Posterior vena cava (tissue), 2 donors: ENCODE measurements around the gene PLXNA4. TPM values are rescaled to one million over a fixed set of nuclear protein-coding genes. Genes with fewer than 3 reads are reported as not detected.

Experiments used
- DNase-seq: peaks from one replicate; pipeline ENCODE4 v3.0.0-alpha.2; 2020; ENCODE audit warnings: low spot score
- intact Hi-C, 2 donors: fragments of 100-400 bp; cut with DNase I; formaldehyde crosslinking; loops; one replicate each; pipeline versions ENCODE4 v1.14.1 to v1.14.2; 2022 to 2023
- total RNA-seq, 2 donors: library from RNA; stranded (reverse); fragmentation: NEBNext Ultra II Directional; extraction: Animal tissue kit (Norgen Biotek cat#: 25700); gene quantifications; one replicate each; pipeline ENCODE4 v1.2.1, GENCODE V29; 2021
- donor health status: DM: yes; HTN: yes; CAD: no.
- donor health status: DM: yes; HTN: yes; CAD: no.

PLXNA4 gene
- total RNA-seq, 2 donors from 2014 or later, result 24.9 to 61.2 TPM

- DNase-seq, result no peak
- intact Hi-C loops, result no loop called here
Measured at GRCh38 chr7:132367004-132367403, 209.3 kb downstream of the PLXNA4 start.

- no peak for DNase-seq
- intact Hi-C loops, result no loop called here
Measured at GRCh38 chr7:132364226-132364625, 212.0 kb downstream of the PLXNA4 start.

- DNase-seq, result no peak
- intact Hi-C loops, result no loop called here
Measured at GRCh38 chr7:132362059-132362458, 214.2 kb downstream of the PLXNA4 start.

GRCh38 chr7:132361146-132361545 lies 215.1 kb downstream of the PLXNA4 start:
- intact Hi-C loops, result no loop called here
- no peak for DNase-seq

GRCh38 chr7:132359743-132360142 lies 216.5 kb downstream of the PLXNA4 start:
- no peak for DNase-seq
- intact Hi-C loops, result no loop called here

GRCh38 chr7:132355048-132355447 lies 221.2 kb downstream of the PLXNA4 start:
- DNase-seq, result no peak
- intact Hi-C loops, result no loop called here

- intact Hi-C loops, result no loop called here
- no peak for DNase-seq
Measured at GRCh38 chr7:132354527-132354926, 221.7 kb downstream of the PLXNA4 start.

GRCh38 chr7:132353936-132354335 lies 222.3 kb downstream of the PLXNA4 start:
- intact Hi-C loops, result no loop called here

GRCh38 chr7:132352800-132353199 lies 223.5 kb downstream of the PLXNA4 start:
- DNase-seq, result no peak
- intact Hi-C loops, result no loop called here

More at GRCh38 chr7:132353936-132354335, 222.3 kb downstream of the PLXNA4 start:
- DNase-seq, result no peak

GRCh38 chr7:132351954-132352499 lies 224.2 kb downstream of the PLXNA4 start:
- intact Hi-C loops, result no loop called here
- no peak for DNase-seq

- DNase-seq, result no peak
- intact Hi-C loops, result no loop called here
Measured at GRCh38 chr7:132350741-132351140, 225.5 kb downstream of the PLXNA4 start.

- intact Hi-C loops, result no loop called here
- DNase-seq, result no peak
Measured at GRCh38 chr7:132349075-132349474, 227.2 kb downstream of the PLXNA4 start.

GRCh38 chr7:132348341-132348740 lies 227.9 kb downstream of the PLXNA4 start:
- no peak for DNase-seq
- intact Hi-C loops, result no loop called here

GRCh38 chr7:132347858-132348257 lies 228.4 kb downstream of the PLXNA4 start:
- intact Hi-C loops, result no loop called here
- no peak for DNase-seq

GRCh38 chr7:132347123-132347522 lies 229.1 kb downstream of the PLXNA4 start:
- intact Hi-C loops, result no loop called here
- no peak for DNase-seq

GRCh38 chr7:132345543-132346129 lies 230.6 kb downstream of the PLXNA4 start:
- intact Hi-C loops, result no loop called here
- DNase-seq, result no peak

- no peak for DNase-seq
- intact Hi-C loops, result no loop called here
Measured at GRCh38 chr7:132345030-132345429, 231.2 kb downstream of the PLXNA4 start.

- intact Hi-C loops, result no loop called here
- no peak for DNase-seq
Measured at GRCh38 chr7:132343199-132343598, 233.1 kb downstream of the PLXNA4 start.

- no peak for DNase-seq
- intact Hi-C loops, result loop anchor here in 1 of 2 donors (2.0 to 5.0 kb wide), 2 partner anchors 87 to 800 kb away; no protein-coding TSS in a partner anchor
Measured at GRCh38 chr7:132337450-132338080, 238.7 kb downstream of the PLXNA4 start.

GRCh38 chr7:132336797-132337196 lies 239.5 kb downstream of the PLXNA4 start:
- intact Hi-C loops, result loop anchor here in 1 of 2 donors (2.0 to 5.0 kb wide), 2 partner anchors 86 to 799 kb away; no protein-coding TSS in a partner anchor
- DNase-seq, result no peak

- intact Hi-C loops, result no loop called here
- no peak for DNase-seq
Measured at GRCh38 chr7:132333301-132333700, 243.0 kb downstream of the PLXNA4 start.
